NT2/D1 (cell line): ENCODE measurements around the gene IQCK.

Experiments used
- SUZ12 ChIP-seq: IDR thresholded peaks from 2 replicates; pipeline ENCODE4 v1.6.1; 2011; ENCODE audit not compliant: insufficient read length, insufficient read depth; ENCODE audit errors: extremely low read depth
- YY1 ChIP-seq: IDR thresholded peaks from 2 replicates; pipeline ENCODE4 v1.6.1; 2011; ENCODE audit not compliant: insufficient read length, insufficient read depth
- ZNF274 ChIP-seq: IDR thresholded peaks from 2 replicates; pipeline ENCODE4 v1.6.1; 2011; ENCODE audit warnings: mild to moderate bottlenecking, low read depth, low read length

- TF ChIP-seq YY1 (no peak), ZNF274 (no peak), SUZ12 (no peak)
These were observed 178.9 kb downstream of the IQCK start for GRCh38 chr16:19896951-19897350.
